ENCODE results near the gene BTNL3. TPM values are rescaled to one million over a fixed set of nuclear protein-coding genes. Genes with fewer than 3 reads are reported as not detected.
A peak's percentile ranks its signal among the peaks of the same experiment; 100 is the strongest.
"Not testable (repeated sequence)": the region's sequence is repeated elsewhere in the genome, so short reads cannot be mapped to it uniquely, and the experiment has no call there.

The BTNL3 gene
- polyA plus RNA-seq, 1 donor = 158 TPM

- not testable (repeated sequence) for DNase-seq; H3K4me3 ChIP-seq (ENCODE audit: low read length); H3K4me1 ChIP-seq (ENCODE audit: control insufficient read depth, insufficient read depth, low read length); H3K27ac ChIP-seq (ENCODE audit: low read length); H3K36me3 ChIP-seq (ENCODE audit: control insufficient read depth, insufficient read depth, low read length); H3K9me3 ChIP-seq (ENCODE audit: control insufficient read depth, low read depth, low read length)
- peaks cover 45% of the 10 kb centered on the region for H3K27me3 ChIP-seq (ENCODE audit: control insufficient read depth, insufficient read depth, low read length)
- no CpG with 5 or more reads among the region's 1 CpG for WGBS (ENCODE audit: insufficient coverage, low lambda C conversion rate)
Observed at GRCh38 chr5:181045857-181046256, 57.2 kb downstream of the BTNL3 start.

GRCh38 chr5:181047288-181047687 is 58.6 kb downstream of the BTNL3 start:
- H3K9me3 ChIP-seq (ENCODE audit: control insufficient read depth, low read depth, low read length) = no peaks in the 10 kb centered on the region
- H3K36me3 ChIP-seq (ENCODE audit: control insufficient read depth, insufficient read depth, low read length) = no peaks in the 10 kb centered on the region
- DNase-seq = no peak
- no peaks in the 10 kb centered on the region for H3K4me1 ChIP-seq (ENCODE audit: control insufficient read depth, insufficient read depth, low read length)
- no peak overlapping the region for H3K4me3 ChIP-seq (ENCODE audit: low read length)
- no peak overlapping the region for H3K27ac ChIP-seq (ENCODE audit: low read length)
- H3K27me3 ChIP-seq (ENCODE audit: control insufficient read depth, insufficient read depth, low read length) = peaks cover 53% of the 10 kb centered on the region
- WGBS (ENCODE audit: insufficient coverage, low lambda C conversion rate) = no CpG with 5 or more reads among the region's 2 CpGs

GRCh38 chr5:181047921-181048320 is 59.3 kb downstream of the BTNL3 start:
- no peak overlapping the region for H3K27ac ChIP-seq (ENCODE audit: low read length)
- H3K4me3 ChIP-seq (ENCODE audit: low read length) = no peak overlapping the region
- no peaks in the 10 kb centered on the region for H3K36me3 ChIP-seq (ENCODE audit: control insufficient read depth, insufficient read depth, low read length)
- H3K4me1 ChIP-seq (ENCODE audit: control insufficient read depth, insufficient read depth, low read length) = no peaks in the 10 kb centered on the region
- whole genome bisulfite sequencing (ENCODE audit: insufficient coverage, low lambda C conversion rate) = 100% methylated on average over 2 of the region's 15 CpGs
- no peak for DNase-seq
- no peaks in the 10 kb centered on the region for H3K9me3 ChIP-seq (ENCODE audit: control insufficient read depth, low read depth, low read length)
- H3K27me3 ChIP-seq (ENCODE audit: control insufficient read depth, insufficient read depth, low read length) = peaks cover 55% of the 10 kb centered on the region

GRCh38 chr5:181050016-181050415 is 61.4 kb downstream of the BTNL3 start:
- Histone ChIP-seq H3K9me3 (ENCODE audit: control insufficient read depth, low read depth, low read length) (no peaks in the 10 kb centered on the region), H3K4me1 (ENCODE audit: control insufficient read depth, insufficient read depth, low read length) (peaks cover 16% of the 10 kb centered on the region), H3K27me3 (ENCODE audit: control insufficient read depth, insufficient read depth, low read length) (peaks cover 74% of the 10 kb centered on the region), H3K27ac (ENCODE audit: low read length) (no peak overlapping the region), H3K36me3 (ENCODE audit: control insufficient read depth, insufficient read depth, low read length) (no peaks in the 10 kb centered on the region), H3K4me3 (ENCODE audit: low read length) (no peak overlapping the region)
- WGBS (ENCODE audit: insufficient coverage, low lambda C conversion rate) = no CpG with 5 or more reads among the region's 5 CpGs
- DNase-seq = no peak

GRCh38 chr5:181051841-181052671 is 63.4 kb downstream of the BTNL3 start:
- Histone ChIP-seq H3K4me3 (ENCODE audit: low read length) (no peak overlapping the region), H3K9me3 (ENCODE audit: control insufficient read depth, low read depth, low read length) (no peaks in the 10 kb centered on the region), H3K4me1 (ENCODE audit: control insufficient read depth, insufficient read depth, low read length) (peaks cover 16% of the 10 kb centered on the region), H3K36me3 (ENCODE audit: control insufficient read depth, insufficient read depth, low read length) (no peaks in the 10 kb centered on the region), H3K27me3 (ENCODE audit: control insufficient read depth, insufficient read depth, low read length) (peaks cover 73% of the 10 kb centered on the region), H3K27ac (ENCODE audit: low read length) (no peak overlapping the region)
- WGBS (ENCODE audit: insufficient coverage, low lambda C conversion rate) = 21% methylated on average over 2 of the region's 27 CpGs
- DNase-seq = peak in 1 of 2 donors; percentile 6

GRCh38 chr5:181052672-181053487 is 64.2 kb downstream of the BTNL3 start:
- peak in 1 of 2 donors; percentile 56 for DNase-seq
- peak overlapping the region; percentile 39 for H3K4me3 ChIP-seq (ENCODE audit: low read length)
- H3K9me3 ChIP-seq (ENCODE audit: control insufficient read depth, low read depth, low read length) = no peaks in the 10 kb centered on the region
- no peak overlapping the region for H3K27ac ChIP-seq (ENCODE audit: low read length)
- peaks cover 76% of the 10 kb centered on the region for H3K27me3 ChIP-seq (ENCODE audit: control insufficient read depth, insufficient read depth, low read length)
- no CpG with 5 or more reads among the region's 120 CpGs for WGBS (ENCODE audit: insufficient coverage, low lambda C conversion rate)
- no peaks in the 10 kb centered on the region for H3K36me3 ChIP-seq (ENCODE audit: control insufficient read depth, insufficient read depth, low read length)
- H3K4me1 ChIP-seq (ENCODE audit: control insufficient read depth, insufficient read depth, low read length) = peaks cover 16% of the 10 kb centered on the region

GRCh38 chr5:181053488-181054121 is 65.0 kb downstream of the BTNL3 start:
- peaks cover 79% of the 10 kb centered on the region for H3K27me3 ChIP-seq (ENCODE audit: control insufficient read depth, insufficient read depth, low read length)
- no peak overlapping the region for H3K27ac ChIP-seq (ENCODE audit: low read length)
- no peaks in the 10 kb centered on the region for H3K9me3 ChIP-seq (ENCODE audit: control insufficient read depth, low read depth, low read length)
- no CpG with 5 or more reads among the region's 45 CpGs for WGBS (ENCODE audit: insufficient coverage, low lambda C conversion rate)
- peak overlapping the region; percentile 39 for H3K4me3 ChIP-seq (ENCODE audit: low read length)
- no peaks in the 10 kb centered on the region for H3K36me3 ChIP-seq (ENCODE audit: control insufficient read depth, insufficient read depth, low read length)
- peak in 1 of 2 donors; percentile 43 for DNase-seq
- H3K4me1 ChIP-seq (ENCODE audit: control insufficient read depth, insufficient read depth, low read length) = peaks cover 16% of the 10 kb centered on the region

- H3K27me3 ChIP-seq (ENCODE audit: control insufficient read depth, insufficient read depth, low read length) = peaks cover 81% of the 10 kb centered on the region
- DNase-seq = no peak
- H3K4me1 ChIP-seq (ENCODE audit: control insufficient read depth, insufficient read depth, low read length) = peaks cover 16% of the 10 kb centered on the region
- H3K4me3 ChIP-seq (ENCODE audit: low read length) = no peak overlapping the region
- H3K36me3 ChIP-seq (ENCODE audit: control insufficient read depth, insufficient read depth, low read length) = no peaks in the 10 kb centered on the region
- H3K9me3 ChIP-seq (ENCODE audit: control insufficient read depth, low read depth, low read length) = no peaks in the 10 kb centered on the region
- 51% methylated on average over 2 of the region's 7 CpGs for WGBS (ENCODE audit: insufficient coverage, low lambda C conversion rate)
- H3K27ac ChIP-seq (ENCODE audit: low read length) = no peak overlapping the region
Observed at GRCh38 chr5:181054138-181054537, 65.5 kb downstream of the BTNL3 start.

GRCh38 chr5:181054871-181055459 is 66.3 kb downstream of the BTNL3 start:
- Histone ChIP-seq H3K4me1 (ENCODE audit: control insufficient read depth, insufficient read depth, low read length) (peaks cover 16% of the 10 kb centered on the region), H3K27ac (ENCODE audit: low read length) (no peak overlapping the region), H3K4me3 (ENCODE audit: low read length) (no peak overlapping the region), H3K9me3 (ENCODE audit: control insufficient read depth, low read depth, low read length) (peaks cover 4% of the 10 kb centered on the region), H3K36me3 (ENCODE audit: control insufficient read depth, insufficient read depth, low read length) (no peaks in the 10 kb centered on the region), H3K27me3 (ENCODE audit: control insufficient read depth, insufficient read depth, low read length) (peaks cover 84% of the 10 kb centered on the region)
- no CpG with 5 or more reads among the region's 7 CpGs for WGBS (ENCODE audit: insufficient coverage, low lambda C conversion rate)
- peak; percentile 56 to 80 for DNase-seq

Measured in large intestine (tissue), 3 donors.